H1 (cell line): ENCODE measurements around the gene FAM222B. TPM values are rescaled to one million over a fixed set of nuclear protein-coding genes. Genes with fewer than 3 reads are reported as not detected.

Experiments
- CTCF ChIA-PET: fragments of 300-600 bp; sonication (Branson Sonifier 250); formaldehyde crosslinking; loops from one replicate; lab custom pipeline; 2021; ENCODE audit not compliant: partially characterized antibody; lab: Charles Lee
- POLR2A ChIA-PET: fragments of 300-600 bp; sonication (Branson Sonifier 250); formaldehyde crosslinking; loops from one replicate; lab custom pipeline; 2021; ENCODE audit warnings: inconsistent platforms; ENCODE audit not compliant: partially characterized antibody; lab: Charles Lee
- DNase-seq, 2 experiments: peaks; one replicate each; pipeline versions ENCODE4 v3.0.0 to v3.0.0-alpha.2; 2010 to 2022; ENCODE audit warnings: low spot score in 2 of 2, low read depth in 1 of 2, mixed read lengths in 1 of 2
- FAIRE-seq: peaks from 2 replicates; lab custom pipeline; 2011; peaks lifted over from hg19 to GRCh38; lab: Jason Lieb, UNC
- H2AFZ ChIP-seq: 2 replicates; pipeline ENCODE4 v1.8.1; 2012; ENCODE audit warnings: low read length, inconsistent platforms
- H2AK5ac ChIP-seq: 2 replicates; pipeline ENCODE4 v1.6.1; 2013; ENCODE audit warnings: low read depth, low read length
- H2BK120ac ChIP-seq: replicated peaks from 2 replicates; pipeline ENCODE3; 2013; ENCODE audit warnings: low read depth, low read length, inconsistent platforms
- H2BK12ac ChIP-seq: 2 replicates; pipeline ENCODE4 v1.6.1; 2013; ENCODE audit warnings: low read depth, low read length
- H2BK15ac ChIP-seq: 2 replicates; pipeline ENCODE4 v1.6.1; 2013; ENCODE audit warnings: low read length
- H2BK20ac ChIP-seq: 2 replicates; pipeline ENCODE4 v1.6.1; 2013; ENCODE audit warnings: low read length
- H2BK5ac ChIP-seq: 2 replicates; pipeline ENCODE4 v1.6.1; 2013; ENCODE audit warnings: low read depth, low read length
- H3K14ac ChIP-seq: 2 replicates; pipeline ENCODE4 v1.6.1; 2013; ENCODE audit warnings: inconsistent platforms; ENCODE audit not compliant: insufficient read length
- H3K18ac ChIP-seq: 2 replicates; pipeline ENCODE4 v1.6.1; 2013; ENCODE audit warnings: low read length; ENCODE audit errors: extremely low read depth
- H3K23ac ChIP-seq: 2 replicates; pipeline ENCODE4 v1.6.1; 2013; ENCODE audit warnings: inconsistent platforms; ENCODE audit not compliant: insufficient read length
- H3K23me2 ChIP-seq: 2 replicates; pipeline ENCODE4 v1.6.1; 2013; ENCODE audit warnings: low read depth, low read length
- H3K27ac ChIP-seq: 2 replicates; pipeline ENCODE4 v1.6.1; 2011; ENCODE audit warnings: low read depth, low read length, inconsistent platforms
- H3K27me3 ChIP-seq, 4 experiments: replicated peaks in 1 of 4; 1 replicate in 1 of 4; 2 replicates in 3 of 4; pipeline versions ENCODE4 v1.6.1 to v1.8.1; 2011 to 2013; ENCODE audit warnings: low read length in 3 of 4, mild to moderate bottlenecking in 3 of 4, inconsistent platforms in 2 of 4, mixed read lengths in 2 of 4, moderate library complexity in 1 of 4; ENCODE audit not compliant: control insufficient read depth in 3 of 4, insufficient read depth in 3 of 4; ENCODE audit errors: extremely low read depth in 1 of 4
- H3K36me3 ChIP-seq, 4 experiments: 2 replicates each; pipeline versions ENCODE4 v1.6.1 to v1.8.1; 2011 to 2013; ENCODE audit warnings: mild to moderate bottlenecking in 4 of 4, low read length in 3 of 4, moderate library complexity in 2 of 4, control low read depth in 1 of 4, inconsistent platforms in 1 of 4; ENCODE audit not compliant: insufficient read depth in 4 of 4, control insufficient read depth in 2 of 4
- H3K4ac ChIP-seq: replicated peaks from 2 replicates; pipeline ENCODE3; 2013; ENCODE audit warnings: low read length, low read depth, mixed read lengths, inconsistent platforms; ENCODE audit not compliant: insufficient read length
- H3K4me1 ChIP-seq, 4 experiments: replicated peaks in 1 of 4; 1 replicate in 1 of 4; 2 replicates in 3 of 4; pipeline versions ENCODE4 v1.6.1 to v1.8.1; 2011 to 2013; ENCODE audit warnings: low read length in 3 of 4, inconsistent platforms in 2 of 4, mixed read lengths in 1 of 4; ENCODE audit not compliant: insufficient read depth in 4 of 4, control insufficient read depth in 3 of 4
- H3K4me2 ChIP-seq, 2 experiments: 2 replicates each; pipeline versions ENCODE4 v1.6.1 to v1.8.1; 2011 to 2013; ENCODE audit warnings: low read depth in 2 of 2, low read length in 2 of 2, control low read depth in 1 of 2, inconsistent platforms in 1 of 2, mild to moderate bottlenecking in 1 of 2; ENCODE audit not compliant: insufficient read depth in 1 of 2
- H3K4me3 ChIP-seq, 4 experiments: fragments of 200-600, 300-600 bp in 1 of 4; sonication (generic), shearing (Covaris generic), sonication (Bioruptor Twin) in 1 of 4; 2 replicates each; pipeline versions ENCODE4 v1.5.1 to v1.8.1; 2011 to 2016; ENCODE audit warnings: low read length in 4 of 4, low read depth in 3 of 4, control low read depth in 2 of 4, inconsistent platforms in 2 of 4, mild to moderate bottlenecking in 2 of 4, mixed read lengths in 1 of 4, moderate library complexity in 1 of 4; ENCODE audit not compliant: insufficient read depth in 2 of 4; ENCODE audit errors: extremely low read depth in 1 of 4
- H3K56ac ChIP-seq: replicated peaks from 2 replicates; pipeline ENCODE3; 2013; ENCODE audit warnings: low read depth, mild to moderate bottlenecking, mixed read lengths, low read length, inconsistent platforms; ENCODE audit not compliant: insufficient read length
- H3K79me1 ChIP-seq: 2 replicates; pipeline ENCODE4 v1.6.1; 2013; ENCODE audit warnings: low read depth, low read length, control low read depth
- H3K79me2 ChIP-seq, 2 experiments: 2 replicates each; pipeline versions ENCODE4 v1.6.1 to v1.8.1; 2012 to 2013; ENCODE audit warnings: low read length in 2 of 2, mild to moderate bottlenecking in 2 of 2, inconsistent platforms in 1 of 2; ENCODE audit not compliant: insufficient read depth in 2 of 2, control insufficient read depth in 1 of 2
- H3K9ac ChIP-seq, 4 experiments: replicated peaks in 1 of 4; 1 replicate in 1 of 4; 2 replicates in 3 of 4; pipeline versions ENCODE4 v1.6.1 to v1.8.1; 2011 to 2013; ENCODE audit warnings: low read depth in 3 of 4, low read length in 3 of 4, control low read depth in 2 of 4, mild to moderate bottlenecking in 2 of 4, moderate library complexity in 2 of 4, inconsistent platforms in 1 of 4; ENCODE audit errors: extremely low read depth in 1 of 4
- H3K9me3 ChIP-seq, 2 experiments: 2 replicates each; pipeline versions ENCODE4 v1.6.1 to v1.8.1; 2012 to 2013; ENCODE audit warnings: mild to moderate bottlenecking in 2 of 2, moderate library complexity in 2 of 2, control low read depth in 1 of 2, inconsistent platforms in 1 of 2, low read depth in 1 of 2, low read length in 1 of 2, mixed read lengths in 1 of 2; ENCODE audit not compliant: insufficient read depth in 2 of 2
- H4K20me1 ChIP-seq, 2 experiments: replicated peaks in 1 of 2; 2 replicates each; pipeline versions ENCODE3 to v1.8.1; 2011 to 2013; ENCODE audit warnings: inconsistent platforms in 2 of 2, low read length in 2 of 2, mild to moderate bottlenecking in 1 of 2; ENCODE audit not compliant: insufficient read depth in 2 of 2, control insufficient read depth in 1 of 2
- H4K5ac ChIP-seq: 2 replicates; pipeline ENCODE4 v1.6.1; 2013; ENCODE audit warnings: low read length, low read depth, mixed read lengths, inconsistent platforms; ENCODE audit not compliant: insufficient read length
- H4K8ac ChIP-seq: 2 replicates; pipeline ENCODE4 v1.8.0; 2013; ENCODE audit warnings: mild to moderate bottlenecking, moderate library complexity, low read length, inconsistent platforms; ENCODE audit not compliant: insufficient read depth; ENCODE audit errors: extremely low read depth
- H4K91ac ChIP-seq: replicated peaks from 2 replicates; pipeline ENCODE3; 2013; ENCODE audit warnings: low read length, mixed read lengths, inconsistent platforms; ENCODE audit not compliant: insufficient read length
- POLR2AphosphoS5 ChIP-seq: IDR thresholded peaks from 2 replicates; pipeline ENCODE4 v1.6.1; 2011; ENCODE audit warnings: low read depth, low read length
- WGBS, 2 experiments: shearing (Covaris generic) in 1 of 2; methylation state at CpG; one replicate each; pipeline versions ENCODE4 v1.1.6 to v1.1.7; 2013 to 2015; ENCODE audit warnings: low lambda C conversion rate in 2 of 2, mixed read lengths in 2 of 2, inconsistent platforms in 1 of 2, low coverage in 1 of 2, missing lambda C conversion rate in 1 of 2; ENCODE audit not compliant: insufficient replicate concordance in 2 of 2, insufficient coverage in 1 of 2, insufficient read length in 1 of 2; ENCODE audit errors: extremely low coverage in 1 of 2, missing lambda C conversion rate in 1 of 2; 5-methylcytosine and 5-hydroxymethylcytosine counted together
- polyA plus RNA-seq, 7 experiments: library from polyadenylated mRNA; depleted of rRNA in 3 of 7; stranded (reverse) in 5 of 7; unstranded in 2 of 7; fragments of >200 nt in 5 of 7; fragments of 200-250 nt in 2 of 7; gene quantifications; 1 replicate in 5 of 7; 2 replicates in 1 of 7; 4 replicates in 1 of 7; pipeline versions ENCODE4 v1.2.1 to v1.2.3, GENCODE V29; 2011 to 2013; ENCODE audit warnings: missing spikeins in 2 of 7, mixed read lengths in 2 of 7
- total RNA-seq: library from RNA; stranded (reverse); fragmentation: NEBNext Ultra II Directional; extraction: Animal tissue kit (Norgen Biotek cat#: 25700); gene quantifications from 2 replicates; pipeline ENCODE4 v1.2.1, GENCODE V29; 2021

FAM222B gene
- total and polyA plus RNA-seq, 2 of the 8 experiments (the other 6 are each of a cell fraction or from before 2014, with no cell fraction given), result 42.1 to 81.7 TPM

GRCh38 chr17:28858801-28859355, 16.3 kb upstream of the FAM222B start:
- CTCF ChIA-PET, result interaction anchor here (0.8 to 3.9 kb wide), 5 partner anchors 10 to 131 kb away, joined by 3 to 27 read pairs (median 6); no protein-coding TSS in a partner anchor
- no peak overlapping the region for H2BK20ac ChIP-seq
- FAIRE-seq, result no peak

More at GRCh38 chr17:28858801-28859355, 16.3 kb upstream of the FAM222B start:
- Histone ChIP-seq H3K27ac (no peak overlapping the region), H4K20me1 (peaks cover 1 to 3% of the 10 kb centered on the region in 2 experiments), H3K18ac (no peak overlapping the region), H4K91ac (no peak overlapping the region), H3K4me3 (no peak overlapping the region), H3K4ac (no peak overlapping the region), H4K5ac (no peak overlapping the region), H3K4me2 (no peak overlapping the region), H3K4me1 (no peaks in the 10 kb centered on the region; a peak in 2 of 7 replicates), H3K79me1 (peaks cover 2% of the 10 kb centered on the region; the same call in 1 of the 2 replicates), H3K9ac (no peak overlapping the region), H3K23ac (no peak overlapping the region), H3K56ac (no peak overlapping the region), H3K23me2 (peaks cover 2% of the 10 kb centered on the region), H2BK12ac (no peak overlapping the region), H3K9me3 (no peaks in the 10 kb centered on the region), H3K27me3 (no peaks in the 10 kb centered on the region), H2AK5ac (no peak overlapping the region), H2BK5ac (no peak overlapping the region), H2BK15ac (no peak overlapping the region), H4K8ac (no peak overlapping the region), H3K36me3 (peaks cover 16 to 23% (median 20%) of the 10 kb centered on the region in 4 experiments; a peak in 7 of 8 replicates), H3K79me2 (peaks cover 0 to 6% of the 10 kb centered on the region in 2 experiments; a peak in 2 of 4 replicates), H3K14ac (no peak overlapping the region), H2AFZ (no peak overlapping the region), H2BK120ac (no peak overlapping the region)
- WGBS, 2 experiments, result 53% methylated on average over 2 of the region's 2 CpGs; no CpG with 5 or more reads in 1 of the 2 experiments
- POLR2A ChIA-PET, result interaction anchor here (0.6 to 2.0 kb wide), 4 partner anchors 20 to 148 kb away, joined by 3 to 6 read pairs (median 4); partner anchors contain the start of gene PROCA1
- DNase-seq, result no peak
- no peak for TF ChIP-seq POLR2AphosphoS5
